A549 (cell line): ENCODE results near the gene CLSTN2.

Experiments used
- CBX2 ChIP-seq: fragments of 200-600 bp; sonication (generic); IDR thresholded peaks from 2 replicates; pipeline ENCODE4 v1.6.1; 2016; ENCODE audit warnings: low read depth, mild to moderate bottlenecking, borderline replicate concordance
- FOSL2 ChIP-seq, 2 experiments: fragments of 450-650 bp in 1 of 2; fragments of >200 bp in 1 of 2; sonication (Bioruptor Twin) in 1 of 2; formaldehyde crosslinking; IDR thresholded peaks; 2 replicates each; pipeline versions ENCODE4 v1.5.0 to v1.6.1; 2016 to 2020; ENCODE audit warnings: mild to moderate bottlenecking in 1 of 2, moderate library complexity in 1 of 2
- HOXA7 ChIP-seq: fragments of 250-450 bp; sonication (Bioruptor Pico); IDR thresholded peaks from 2 replicates; pipeline ENCODE4 v1.5.0; 2020; ENCODE audit warnings: mild to moderate bottlenecking, moderate library complexity
- POLR2A ChIP-seq: IDR thresholded peaks from 2 replicates; pipeline ENCODE4 v1.6.1; 2012; ENCODE audit warnings: mild to moderate bottlenecking, low read length
- SMC3 ChIP-seq: fragments of >200 bp; sonication (Bioruptor Twin); formaldehyde crosslinking; IDR thresholded peaks from 3 replicates; pipeline ENCODE4 v1.6.1; 2018; ENCODE audit warnings: inconsistent platforms
- TF ChIP-seq, protein P1 (sequence below): fragments of >200 bp; sonication (Bioruptor Twin); formaldehyde crosslinking; IDR thresholded peaks from 3 replicates; pipeline ENCODE4 v1.5.1; 2016

DNA sequence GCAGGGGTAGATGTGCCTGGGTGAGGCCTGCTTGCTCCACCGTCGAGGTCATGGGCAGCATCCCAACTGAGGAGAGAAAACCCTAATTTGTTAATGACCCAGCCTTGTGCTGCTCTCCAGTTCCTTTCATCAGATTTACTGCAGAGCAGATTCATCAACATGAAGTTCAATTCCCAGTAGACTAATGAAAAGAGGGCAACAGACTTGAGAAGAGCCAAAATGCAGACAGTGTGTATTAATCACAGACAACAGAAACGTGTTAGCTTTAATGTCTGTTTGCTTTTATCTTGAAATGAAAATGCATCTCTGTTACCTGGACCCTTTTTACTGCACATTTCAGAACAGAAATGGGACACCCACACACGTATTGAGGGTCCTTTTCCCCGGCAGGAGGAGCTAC is 639.4 kb downstream of the CLSTN2 start:
- TF ChIP-seq, protein P1, sequence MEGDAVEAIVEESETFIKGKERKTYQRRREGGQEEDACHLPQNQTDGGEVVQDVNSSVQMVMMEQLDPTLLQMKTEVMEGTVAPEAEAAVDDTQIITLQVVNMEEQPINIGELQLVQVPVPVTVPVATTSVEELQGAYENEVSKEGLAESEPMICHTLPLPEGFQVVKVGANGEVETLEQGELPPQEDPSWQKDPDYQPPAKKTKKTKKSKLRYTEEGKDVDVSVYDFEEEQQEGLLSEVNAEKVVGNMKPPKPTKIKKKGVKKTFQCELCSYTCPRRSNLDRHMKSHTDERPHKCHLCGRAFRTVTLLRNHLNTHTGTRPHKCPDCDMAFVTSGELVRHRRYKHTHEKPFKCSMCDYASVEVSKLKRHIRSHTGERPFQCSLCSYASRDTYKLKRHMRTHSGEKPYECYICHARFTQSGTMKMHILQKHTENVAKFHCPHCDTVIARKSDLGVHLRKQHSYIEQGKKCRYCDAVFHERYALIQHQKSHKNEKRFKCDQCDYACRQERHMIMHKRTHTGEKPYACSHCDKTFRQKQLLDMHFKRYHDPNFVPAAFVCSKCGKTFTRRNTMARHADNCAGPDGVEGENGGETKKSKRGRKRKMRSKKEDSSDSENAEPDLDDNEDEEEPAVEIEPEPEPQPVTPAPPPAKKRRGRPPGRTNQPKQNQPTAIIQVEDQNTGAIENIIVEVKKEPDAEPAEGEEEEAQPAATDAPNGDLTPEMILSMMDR, result no peak
- TF ChIP-seq HOXA7 (CRISPR knock-in tag) (no peak), SMC3 (no peak), CBX2 (no peak), FOSL2 (IDR thresholded peaks at IDR 0.05) (no peak), FOSL2 (CRISPR knock-in tag; IDR thresholded peaks at IDR 0.05) (no peak), POLR2A (no peak)
